Measurements from ENCODE around the gene CCL1. TPM values are rescaled to one million over a fixed set of nuclear protein-coding genes. Genes with fewer than 3 reads are reported as not detected.
A peak's percentile ranks its signal among the peaks of the same experiment; 100 is the strongest.

Gene CCL1
- total RNA-seq, 3 donors from 2014 or later = not detected

DNA sequence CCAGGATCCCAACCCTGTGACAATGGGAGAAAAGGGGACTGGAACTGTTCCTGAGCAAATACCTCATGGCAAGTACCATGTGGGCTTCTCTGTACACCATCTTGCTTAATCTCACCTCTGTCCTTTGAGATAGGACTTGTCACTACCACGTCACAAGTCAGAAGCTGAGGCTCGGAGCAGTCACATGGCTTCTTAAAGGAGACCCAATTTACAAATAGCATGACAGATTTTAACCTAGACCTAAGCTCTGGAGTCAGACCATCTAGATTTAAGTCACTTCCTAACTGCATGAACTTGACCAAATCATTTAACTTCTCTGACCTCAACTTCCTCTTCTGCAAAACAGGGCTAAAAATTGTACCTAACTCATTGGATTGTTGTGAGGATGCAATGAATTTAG, 36.0 kb upstream of the CCL1 start:
- DNase-seq (ENCODE audit: low spot score in 2 of 2) = no peak
- H3K27me3 ChIP-seq = peaks cover 0 to 15% of the 10 kb centered on the region in 2 donors
- no peaks in the 10 kb centered on the region for H3K36me3 ChIP-seq
- no peak for TF ChIP-seq POLR2AphosphoS5 (IDR thresholded peaks at IDR 0.05)
- no peak for TF ChIP-seq POLR2A (IDR thresholded peaks at IDR 0.05)
- TF ChIP-seq, protein P1, sequence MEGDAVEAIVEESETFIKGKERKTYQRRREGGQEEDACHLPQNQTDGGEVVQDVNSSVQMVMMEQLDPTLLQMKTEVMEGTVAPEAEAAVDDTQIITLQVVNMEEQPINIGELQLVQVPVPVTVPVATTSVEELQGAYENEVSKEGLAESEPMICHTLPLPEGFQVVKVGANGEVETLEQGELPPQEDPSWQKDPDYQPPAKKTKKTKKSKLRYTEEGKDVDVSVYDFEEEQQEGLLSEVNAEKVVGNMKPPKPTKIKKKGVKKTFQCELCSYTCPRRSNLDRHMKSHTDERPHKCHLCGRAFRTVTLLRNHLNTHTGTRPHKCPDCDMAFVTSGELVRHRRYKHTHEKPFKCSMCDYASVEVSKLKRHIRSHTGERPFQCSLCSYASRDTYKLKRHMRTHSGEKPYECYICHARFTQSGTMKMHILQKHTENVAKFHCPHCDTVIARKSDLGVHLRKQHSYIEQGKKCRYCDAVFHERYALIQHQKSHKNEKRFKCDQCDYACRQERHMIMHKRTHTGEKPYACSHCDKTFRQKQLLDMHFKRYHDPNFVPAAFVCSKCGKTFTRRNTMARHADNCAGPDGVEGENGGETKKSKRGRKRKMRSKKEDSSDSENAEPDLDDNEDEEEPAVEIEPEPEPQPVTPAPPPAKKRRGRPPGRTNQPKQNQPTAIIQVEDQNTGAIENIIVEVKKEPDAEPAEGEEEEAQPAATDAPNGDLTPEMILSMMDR (IDR thresholded peaks at IDR 0.05) = no peak
- intact Hi-C loops (cut with DNase I; ENCODE audit: low total_unique reads) = no loop called here
- H3K27ac ChIP-seq = no peak overlapping the region
- no peak overlapping the region for H3K4me3 ChIP-seq
- H3K9me3 ChIP-seq = no peaks in the 10 kb centered on the region
- H3K4me1 ChIP-seq = no peaks in the 10 kb centered on the region

DNA sequence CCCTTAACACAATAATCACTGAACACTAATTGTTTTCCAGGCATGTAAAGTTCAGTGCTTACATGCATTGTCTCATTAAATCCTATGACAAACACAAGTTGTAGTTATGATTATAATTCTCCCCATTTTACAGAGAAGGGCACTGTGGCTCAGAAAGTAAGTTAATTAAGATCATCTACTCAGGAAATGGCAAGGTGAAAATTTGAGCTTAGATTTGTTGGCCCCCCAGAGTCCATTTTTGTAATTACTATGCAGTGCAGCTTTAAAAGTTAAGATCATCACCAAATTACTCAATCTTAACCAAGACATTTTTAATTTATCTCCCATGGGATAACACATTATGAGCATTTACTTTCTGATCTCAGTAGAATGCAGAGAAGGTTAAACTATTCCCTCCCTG, 34.2 kb upstream of the CCL1 start:
- intact Hi-C loops (cut with DNase I; ENCODE audit: low total_unique reads) = no loop called here
- Histone ChIP-seq H3K27ac (no peak overlapping the region), H3K27me3 (peaks cover 0 to 15% of the 10 kb centered on the region in 2 donors), H3K9me3 (no peaks in the 10 kb centered on the region), H3K4me1 (no peaks in the 10 kb centered on the region), H3K4me3 (no peak overlapping the region), H3K36me3 (no peaks in the 10 kb centered on the region)
- no peak for DNase-seq (ENCODE audit: low spot score in 2 of 2)
- no peak for TF ChIP-seq POLR2A (IDR thresholded peaks at IDR 0.05)
- TF ChIP-seq, protein P1 (IDR thresholded peaks at IDR 0.05) = peak in 1 of 3 donors; percentile 8

DNA sequence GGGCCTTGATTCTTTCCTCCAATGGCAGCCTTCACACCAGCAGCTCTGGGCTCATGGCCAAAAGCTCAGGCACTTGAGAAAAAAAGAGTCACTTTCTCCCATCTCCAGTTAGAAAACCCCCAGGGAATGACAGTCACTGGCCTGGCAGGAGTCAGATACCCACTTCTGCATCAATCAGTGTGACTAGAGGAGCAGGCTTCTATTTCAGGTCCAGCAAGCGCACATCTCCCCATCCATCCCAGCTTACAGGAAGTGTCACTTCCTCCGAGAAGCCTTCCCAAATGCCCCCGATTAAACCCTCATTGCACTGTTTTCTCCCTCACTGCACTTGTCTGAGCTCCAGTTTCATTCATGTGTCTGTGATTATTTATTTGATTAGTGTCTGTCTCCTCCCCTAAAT, 30.4 kb upstream of the CCL1 start:
- H3K4me1 ChIP-seq = no peaks in the 10 kb centered on the region
- no peak for DNase-seq (ENCODE audit: low spot score in 2 of 2)
- TF ChIP-seq POLR2AphosphoS5 (IDR thresholded peaks at IDR 0.05) (no peak), POLR2A (IDR thresholded peaks at IDR 0.05) (no peak)
- TF ChIP-seq, protein P1 (IDR thresholded peaks at IDR 0.05) = no peak

DNA sequence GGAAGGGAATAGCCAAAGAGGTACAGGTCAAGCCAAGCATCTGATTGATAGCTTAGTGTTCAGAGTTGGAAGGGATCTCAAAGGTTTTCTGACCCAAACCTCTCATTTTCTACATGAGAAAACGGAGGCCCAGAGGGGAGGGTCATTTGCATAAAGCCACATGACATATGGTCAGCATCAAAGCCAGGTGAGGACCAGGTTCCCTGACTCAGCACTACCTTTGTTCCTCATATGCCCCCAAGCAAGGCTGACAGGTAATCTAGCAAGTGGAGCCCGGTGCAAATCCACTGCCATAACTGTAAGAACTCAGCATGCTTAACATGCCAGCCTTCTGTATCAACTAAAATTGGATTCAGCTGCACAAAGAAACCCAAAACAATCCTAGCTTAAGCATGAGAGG, 28.2 kb upstream of the CCL1 start:
- no peak overlapping the region for H3K4me3 ChIP-seq
- DNase-seq (ENCODE audit: low spot score in 2 of 2) = no peak
- H3K9me3 ChIP-seq = no peaks in the 10 kb centered on the region
- no peaks in the 10 kb centered on the region for H3K4me1 ChIP-seq
- TF ChIP-seq POLR2AphosphoS5 (IDR thresholded peaks at IDR 0.05) (no peak), POLR2A (IDR thresholded peaks at IDR 0.05) (no peak)
- TF ChIP-seq, protein P1 (IDR thresholded peaks at IDR 0.05) = no peak
- H3K27ac ChIP-seq = no peak overlapping the region
- intact Hi-C loops (cut with DNase I; ENCODE audit: low total_unique reads) = no loop called here
- no peaks in the 10 kb centered on the region for H3K36me3 ChIP-seq
- no peaks in the 10 kb centered on the region for H3K27me3 ChIP-seq

More for the DNA sequence above, 30.4 kb upstream of the CCL1 start:
- Histone ChIP-seq H3K36me3 (no peaks in the 10 kb centered on the region), H3K4me3 (no peak overlapping the region), H3K9me3 (no peaks in the 10 kb centered on the region), H3K27ac (no peak overlapping the region), H3K27me3 (peaks cover 0 to 7% of the 10 kb centered on the region in 2 donors)
- intact Hi-C loops (cut with DNase I; ENCODE audit: low total_unique reads) = no loop called here

DNA sequence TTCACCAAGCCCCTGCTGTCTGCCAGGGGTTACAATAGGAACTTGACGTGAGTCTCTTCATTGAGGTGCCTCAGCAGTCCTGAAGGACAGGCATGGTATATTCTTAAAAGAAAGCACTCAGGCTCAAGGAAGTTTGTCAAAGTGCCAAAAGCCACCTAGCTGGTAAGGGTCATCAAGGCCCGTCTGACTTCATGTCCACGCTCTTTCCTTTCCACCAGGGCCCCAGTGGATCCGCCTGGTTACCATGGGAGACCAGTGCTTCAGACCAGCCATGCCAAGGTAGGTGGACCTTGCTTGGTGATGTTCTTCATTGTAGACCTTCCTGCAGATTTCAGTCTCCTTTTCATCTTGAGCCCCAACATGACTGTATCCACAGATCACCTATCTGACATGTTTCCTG, 27.6 kb upstream of the CCL1 start:
- DNase-seq (ENCODE audit: low spot score in 2 of 2) = no peak
- intact Hi-C loops (cut with DNase I; ENCODE audit: low total_unique reads) = no loop called here
- H3K4me1 ChIP-seq = no peaks in the 10 kb centered on the region
- H3K9me3 ChIP-seq = no peaks in the 10 kb centered on the region
- no peak overlapping the region for H3K4me3 ChIP-seq
- no peaks in the 10 kb centered on the region for H3K27me3 ChIP-seq
- no peaks in the 10 kb centered on the region for H3K36me3 ChIP-seq
- no peak overlapping the region for H3K27ac ChIP-seq
- TF ChIP-seq, protein P1 (IDR thresholded peaks at IDR 0.05) = no peak
- TF ChIP-seq POLR2AphosphoS5 (IDR thresholded peaks at IDR 0.05) (no peak), POLR2A (IDR thresholded peaks at IDR 0.05) (no peak)
